Measurements from ENCODE around the gene FCRL3.

Gene FCRL3

GRCh38 chr1:157648317-157648716 is 52.3 kb downstream of the FCRL3 start:
- no peak overlapping the region for H3K4me2 ChIP-seq (ENCODE audit: low read depth, low read length, poor library complexity, severe bottlenecking)
- no peak overlapping the region for H2AFZ ChIP-seq (ENCODE audit: low read length)
- H3K4me3 ChIP-seq (ENCODE audit: low read length, poor library complexity, severe bottlenecking) = no peak overlapping the region
- H3K4me1 ChIP-seq (ENCODE audit: insufficient read depth, low read length, poor library complexity, severe bottlenecking) = peaks cover 27% of the 10 kb centered on the region
- H3F3A ChIP-seq (ENCODE audit: low read depth) = peaks cover 2% of the 10 kb centered on the region; the same call in 1 of the 2 replicates
- H3K79me2 ChIP-seq (ENCODE audit: insufficient read depth, low read length) = no peaks in the 10 kb centered on the region
- no peaks in the 10 kb centered on the region for H3K9me2 ChIP-seq (replicated peaks; ENCODE audit: low read depth, low read length)
- TF ChIP-seq, protein P1, sequence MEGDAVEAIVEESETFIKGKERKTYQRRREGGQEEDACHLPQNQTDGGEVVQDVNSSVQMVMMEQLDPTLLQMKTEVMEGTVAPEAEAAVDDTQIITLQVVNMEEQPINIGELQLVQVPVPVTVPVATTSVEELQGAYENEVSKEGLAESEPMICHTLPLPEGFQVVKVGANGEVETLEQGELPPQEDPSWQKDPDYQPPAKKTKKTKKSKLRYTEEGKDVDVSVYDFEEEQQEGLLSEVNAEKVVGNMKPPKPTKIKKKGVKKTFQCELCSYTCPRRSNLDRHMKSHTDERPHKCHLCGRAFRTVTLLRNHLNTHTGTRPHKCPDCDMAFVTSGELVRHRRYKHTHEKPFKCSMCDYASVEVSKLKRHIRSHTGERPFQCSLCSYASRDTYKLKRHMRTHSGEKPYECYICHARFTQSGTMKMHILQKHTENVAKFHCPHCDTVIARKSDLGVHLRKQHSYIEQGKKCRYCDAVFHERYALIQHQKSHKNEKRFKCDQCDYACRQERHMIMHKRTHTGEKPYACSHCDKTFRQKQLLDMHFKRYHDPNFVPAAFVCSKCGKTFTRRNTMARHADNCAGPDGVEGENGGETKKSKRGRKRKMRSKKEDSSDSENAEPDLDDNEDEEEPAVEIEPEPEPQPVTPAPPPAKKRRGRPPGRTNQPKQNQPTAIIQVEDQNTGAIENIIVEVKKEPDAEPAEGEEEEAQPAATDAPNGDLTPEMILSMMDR (conservative IDR thresholded peaks at IDR 0.05; ENCODE audit: low read length) = no peak
- TF ChIP-seq EZH2phosphoT487 (IDR thresholded peaks at IDR 0.05; ENCODE audit: borderline replicate concordance) = no peak
- no peak overlapping the region for H3K9ac ChIP-seq (ENCODE audit: low read depth, low read length, poor library complexity, severe bottlenecking)
- H3K27me3 ChIP-seq (ENCODE audit: insufficient read depth, low read length, poor library complexity, severe bottlenecking) = no peaks in the 10 kb centered on the region
- H3K36me3 ChIP-seq (ENCODE audit: insufficient read depth, low read length) = no peaks in the 10 kb centered on the region
- H3K9me3 ChIP-seq (ENCODE audit: insufficient read depth, low read depth, low read length) = no peaks in the 10 kb centered on the region
- H4K20me1 ChIP-seq (ENCODE audit: insufficient read depth, low read length, poor library complexity, severe bottlenecking) = no peaks in the 10 kb centered on the region

GRCh38 chr1:157646144-157646543 is 54.4 kb downstream of the FCRL3 start:
- Histone ChIP-seq H3K9me3 (ENCODE audit: insufficient read depth, low read depth, low read length) (no peaks in the 10 kb centered on the region), H3K4me2 (ENCODE audit: low read depth, low read length, poor library complexity, severe bottlenecking) (no peak overlapping the region), H3K4me3 (ENCODE audit: low read length, poor library complexity, severe bottlenecking) (no peak overlapping the region), H3K27me3 (ENCODE audit: insufficient read depth, low read length, poor library complexity, severe bottlenecking) (no peaks in the 10 kb centered on the region), H3K79me2 (ENCODE audit: insufficient read depth, low read length) (no peaks in the 10 kb centered on the region), H3K9me2 (replicated peaks; ENCODE audit: low read depth, low read length) (no peaks in the 10 kb centered on the region), H2AFZ (ENCODE audit: low read length) (no peak overlapping the region), H3K36me3 (ENCODE audit: insufficient read depth, low read length) (no peaks in the 10 kb centered on the region), H3K4me1 (ENCODE audit: insufficient read depth, low read length, poor library complexity, severe bottlenecking) (peaks cover 8% of the 10 kb centered on the region), H3F3A (ENCODE audit: low read depth) (no peaks in the 10 kb centered on the region), H3K9ac (ENCODE audit: low read depth, low read length, poor library complexity, severe bottlenecking) (no peak overlapping the region), H4K20me1 (ENCODE audit: insufficient read depth, low read length, poor library complexity, severe bottlenecking) (no peaks in the 10 kb centered on the region)
- TF ChIP-seq, protein P1 (conservative IDR thresholded peaks at IDR 0.05; ENCODE audit: low read length) = no peak
- no peak for TF ChIP-seq EZH2phosphoT487 (IDR thresholded peaks at IDR 0.05; ENCODE audit: borderline replicate concordance)

- TF ChIP-seq, protein P1 (conservative IDR thresholded peaks at IDR 0.05; ENCODE audit: low read length) = no peak
- TF ChIP-seq EZH2phosphoT487 (IDR thresholded peaks at IDR 0.05; ENCODE audit: borderline replicate concordance) = no peak
- no peak overlapping the region for H3K4me3 ChIP-seq (ENCODE audit: low read length, poor library complexity, severe bottlenecking)
- H4K20me1 ChIP-seq (ENCODE audit: insufficient read depth, low read length, poor library complexity, severe bottlenecking) = no peaks in the 10 kb centered on the region
- H3K9me3 ChIP-seq (ENCODE audit: insufficient read depth, low read depth, low read length) = no peaks in the 10 kb centered on the region
- H3K4me1 ChIP-seq (ENCODE audit: insufficient read depth, low read length, poor library complexity, severe bottlenecking) = no peaks in the 10 kb centered on the region
- H3K36me3 ChIP-seq (ENCODE audit: insufficient read depth, low read length) = no peaks in the 10 kb centered on the region
- H3K27me3 ChIP-seq (ENCODE audit: insufficient read depth, low read length, poor library complexity, severe bottlenecking) = no peaks in the 10 kb centered on the region
- no peak overlapping the region for H3K4me2 ChIP-seq (ENCODE audit: low read depth, low read length, poor library complexity, severe bottlenecking)
- H2AFZ ChIP-seq (ENCODE audit: low read length) = no peak overlapping the region
- no peaks in the 10 kb centered on the region for H3K9me2 ChIP-seq (replicated peaks; ENCODE audit: low read depth, low read length)
- H3K79me2 ChIP-seq (ENCODE audit: insufficient read depth, low read length) = no peaks in the 10 kb centered on the region
- H3F3A ChIP-seq (ENCODE audit: low read depth) = no peaks in the 10 kb centered on the region
- no peak overlapping the region for H3K9ac ChIP-seq (ENCODE audit: low read depth, low read length, poor library complexity, severe bottlenecking)
Observed at GRCh38 chr1:157641177-157641576, 59.4 kb downstream of the FCRL3 start.

Data from Loucy (cell line).